Neural progenitor cell (in vitro differentiated cells): ENCODE measurements around the gene ZNF300.

Experiments
- CTCF ChIP-seq: fragments of 200-600 bp; sonication (generic); IDR thresholded peaks from 2 replicates; pipeline ENCODE4 v1.5.1; 2017; ENCODE audit warnings: antibody characterized with exemption, mild to moderate bottlenecking
- EZH2phosphoT487 ChIP-seq: fragments of 200-600 bp; sonication (generic); IDR thresholded peaks from 2 replicates; pipeline ENCODE4 v1.6.1; 2017; ENCODE audit warnings: antibody characterized with exemption

- TF ChIP-seq CTCF (no peak), EZH2phosphoT487 (no peak)
These were observed 40.7 kb upstream of the ZNF300 start for GRCh38 chr5:150945486-150945885.
